Spleen (tissue), 7 donors: Measurements from ENCODE around the gene TBC1D10A.

Experiments
- POLR2A ChIP-seq, 3 donors: fragments of 450-650 bp; IDR thresholded peaks; one replicate each; pipeline ENCODE4 v1.5.1; 2017; ENCODE audit warnings: antibody characterized with exemption in 3 of 3, mild to moderate bottlenecking in 1 of 3
- TF ChIP-seq, protein P1 (sequence below), 11 experiments: fragments of 200-600 bp in 7 of 11; fragments of 450-650 bp in 4 of 11; sonication (generic) in 4 of 11; IDR thresholded peaks in 8 of 11; conservative IDR thresholded peaks in 3 of 11; 1 replicate in 7 of 11; 2 replicates in 4 of 11; pipeline versions ENCODE4 v1.4.0 to v1.8.0; 2016 to 2021; ENCODE audit warnings: antibody characterized with exemption in 11 of 11, inconsistent platforms in 4 of 11, mild to moderate bottlenecking in 1 of 11
- donor health status: DM: no; HTN: no; CAD: no; lungs with moderate emphysema.
- donor health status: DM: no; HTN: no; CAD: no.
- donor health status: DM: no; HTN: no; CAD: no.

- TF ChIP-seq, protein P1, sequence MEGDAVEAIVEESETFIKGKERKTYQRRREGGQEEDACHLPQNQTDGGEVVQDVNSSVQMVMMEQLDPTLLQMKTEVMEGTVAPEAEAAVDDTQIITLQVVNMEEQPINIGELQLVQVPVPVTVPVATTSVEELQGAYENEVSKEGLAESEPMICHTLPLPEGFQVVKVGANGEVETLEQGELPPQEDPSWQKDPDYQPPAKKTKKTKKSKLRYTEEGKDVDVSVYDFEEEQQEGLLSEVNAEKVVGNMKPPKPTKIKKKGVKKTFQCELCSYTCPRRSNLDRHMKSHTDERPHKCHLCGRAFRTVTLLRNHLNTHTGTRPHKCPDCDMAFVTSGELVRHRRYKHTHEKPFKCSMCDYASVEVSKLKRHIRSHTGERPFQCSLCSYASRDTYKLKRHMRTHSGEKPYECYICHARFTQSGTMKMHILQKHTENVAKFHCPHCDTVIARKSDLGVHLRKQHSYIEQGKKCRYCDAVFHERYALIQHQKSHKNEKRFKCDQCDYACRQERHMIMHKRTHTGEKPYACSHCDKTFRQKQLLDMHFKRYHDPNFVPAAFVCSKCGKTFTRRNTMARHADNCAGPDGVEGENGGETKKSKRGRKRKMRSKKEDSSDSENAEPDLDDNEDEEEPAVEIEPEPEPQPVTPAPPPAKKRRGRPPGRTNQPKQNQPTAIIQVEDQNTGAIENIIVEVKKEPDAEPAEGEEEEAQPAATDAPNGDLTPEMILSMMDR (IDR thresholded peaks at IDR 0.05 in 8 of 11, conservative IDR thresholded peaks at IDR 0.05 in 3 of 11), result no peak
- no peak for TF ChIP-seq POLR2A (IDR thresholded peaks at IDR 0.05)
These were observed 20.7 kb downstream of the TBC1D10A start for GRCh38 chr22:30305906-30306626.
